Activated naive CD4-positive, alpha-beta T cell treated with Interleukin-2 at 50 U/mL for 16 hours (primary cell): ENCODE data around the gene KMT5B.

Experiments used
- DNase-seq: peaks from one replicate; pipeline ENCODE4 v3.0.0-alpha.2; 2020

KMT5B gene

GRCh38 chr11:68215524-68216170, 2.6 kb upstream of the KMT5B start:
- DNase-seq = no peak

GRCh38 chr11:68215087-68215445, 2.0 kb upstream of the KMT5B start:
- DNase-seq = peak; percentile 56

DNA sequence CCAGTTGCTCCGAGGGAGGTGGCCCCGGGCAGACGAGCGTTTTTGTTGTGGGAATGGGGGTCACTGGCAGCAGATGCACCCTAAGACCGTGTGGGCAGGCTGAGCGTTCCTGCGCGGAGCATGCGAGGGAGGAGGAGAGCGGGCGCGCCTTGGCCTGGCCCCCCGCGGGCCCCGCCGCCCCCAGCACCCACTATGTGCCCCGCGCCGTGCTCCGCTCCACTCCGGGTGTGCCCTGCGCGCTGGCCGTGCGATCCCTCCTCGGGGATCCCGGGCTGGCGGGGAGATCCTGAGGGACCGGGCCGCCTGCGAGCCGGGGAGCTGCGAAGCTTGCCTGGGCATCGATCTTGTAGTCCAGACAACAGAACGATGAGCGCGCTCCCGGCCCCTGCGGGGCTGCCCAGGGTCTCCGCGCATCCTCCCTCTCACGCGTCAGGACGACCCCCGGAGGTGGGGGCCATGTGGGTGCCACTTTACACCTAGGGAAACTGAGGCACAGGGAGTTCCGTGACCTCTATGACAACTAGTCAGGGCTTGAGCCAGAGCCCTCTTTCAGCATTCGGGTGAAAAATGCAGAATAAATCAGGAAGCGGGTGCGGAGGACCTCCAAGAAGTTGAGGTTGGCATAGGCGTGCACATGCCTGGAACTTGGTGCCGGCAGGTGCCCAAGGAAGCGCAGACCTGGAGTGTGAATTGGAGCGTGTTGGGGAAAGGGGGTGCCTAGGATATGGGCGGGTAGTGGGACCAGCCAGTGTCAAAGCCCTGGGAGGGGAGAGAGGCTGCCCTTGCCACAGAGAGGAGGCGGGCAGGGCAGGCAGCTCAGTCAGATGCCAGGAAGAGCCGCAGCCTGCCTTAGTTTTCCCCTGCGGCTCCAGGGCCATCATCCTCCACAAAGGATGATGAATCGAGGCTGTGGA, 1.3 kb upstream of the KMT5B start:
- no peak for DNase-seq

- peak; percentile 82 for DNase-seq
Measured at GRCh38 chr11:68213555-68214172, 568 bp upstream of the KMT5B start.

DNA sequence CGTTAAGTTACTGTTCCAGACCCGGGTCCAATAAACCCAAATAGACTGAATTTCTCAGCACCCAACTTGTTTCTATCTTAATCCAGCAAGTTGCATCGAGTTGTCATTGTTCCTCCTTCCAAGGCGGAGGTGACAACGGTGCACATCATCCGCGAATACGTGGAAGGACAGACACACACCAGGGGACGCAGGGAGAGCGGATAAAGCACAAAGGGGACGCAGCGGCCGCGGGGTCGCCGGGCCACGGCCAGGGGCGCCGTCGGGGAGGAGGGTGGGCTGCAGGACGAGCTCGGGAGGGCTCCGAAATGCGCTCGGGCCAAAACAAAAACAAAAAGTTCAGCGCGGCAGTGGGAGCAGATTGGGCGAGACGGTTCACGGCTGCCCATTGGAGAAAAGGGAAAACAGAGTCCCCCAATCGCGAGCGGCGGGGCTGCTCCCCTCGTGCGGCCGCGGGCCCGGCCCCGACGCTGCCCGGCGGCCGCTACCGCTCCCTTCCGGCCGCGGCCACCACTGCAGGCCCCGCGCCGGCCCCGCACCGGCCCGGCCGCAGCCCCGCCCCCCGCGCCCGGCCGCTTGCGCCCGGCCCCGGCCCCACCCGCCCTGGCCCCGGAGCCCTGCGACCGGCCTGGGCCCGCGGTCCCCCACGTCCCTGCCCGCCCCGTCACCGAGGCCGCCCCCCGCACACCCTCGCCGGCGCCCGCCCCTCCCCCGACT, 518 bp downstream of the KMT5B start:
- DNase-seq = peak; percentile 66

DNA sequence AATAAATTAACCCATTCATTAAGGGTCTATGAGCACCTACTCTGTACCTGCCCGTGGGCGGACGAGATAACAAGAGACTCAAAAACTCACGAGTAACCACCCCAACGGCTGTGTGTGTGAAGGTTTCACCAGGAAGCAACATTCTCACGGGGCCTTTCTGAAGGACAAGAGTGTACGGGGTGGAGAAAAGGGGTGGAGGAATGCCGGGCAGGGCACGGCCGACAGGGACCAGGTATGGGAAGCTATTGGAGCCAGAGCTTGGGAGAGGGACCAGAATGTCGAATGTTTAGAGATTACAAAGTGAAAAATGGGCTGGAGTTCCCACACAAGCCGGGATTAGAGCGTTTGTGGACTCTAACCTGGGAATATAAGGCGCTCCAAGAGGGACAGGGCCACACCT, 1.6 kb downstream of the KMT5B start:
- DNase-seq = peak; percentile 19

GRCh38 chr11:68206211-68206610, 6.9 kb downstream of the KMT5B start:
- DNase-seq = no peak

DNA sequence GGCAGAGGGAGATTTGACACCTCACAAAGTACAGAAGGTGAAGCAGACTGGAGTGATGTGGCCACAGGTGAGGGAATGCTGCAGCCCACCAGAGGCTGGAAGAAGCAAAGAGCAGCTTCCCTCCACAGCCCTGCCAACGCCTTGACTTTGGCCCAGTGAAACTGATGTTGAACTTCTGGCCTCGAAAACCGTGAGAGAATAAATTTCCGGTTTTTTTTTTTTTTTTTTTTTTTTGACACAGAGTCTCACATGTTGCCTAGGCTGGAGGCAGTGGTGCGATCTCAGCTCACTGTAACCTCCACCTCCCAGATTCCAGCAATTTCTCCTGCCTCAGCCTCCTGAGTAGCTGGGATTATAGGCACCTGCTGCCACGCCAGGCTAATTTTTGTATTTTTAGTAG, 8.7 kb downstream of the KMT5B start:
- no peak for DNase-seq

DNA sequence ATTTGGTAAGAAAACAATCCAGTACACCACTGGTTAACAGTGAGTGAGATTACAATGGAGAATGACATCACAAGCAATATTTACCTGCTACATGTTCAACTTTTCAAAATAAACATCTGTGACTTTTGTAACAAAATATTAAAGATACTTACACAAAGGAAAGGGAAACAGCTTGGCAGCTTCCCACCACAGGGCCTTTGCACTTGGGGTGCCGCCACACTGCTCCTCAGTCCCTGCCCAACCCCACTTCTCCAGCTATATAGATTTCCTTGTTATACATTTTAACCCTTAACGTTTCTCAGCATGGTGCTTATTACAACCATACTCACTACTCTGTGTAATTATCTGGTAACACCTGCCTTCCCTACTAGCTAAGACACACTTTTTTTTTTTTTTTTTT, 10.9 kb downstream of the KMT5B start:
- DNase-seq = no peak

- no peak for DNase-seq
Measured at GRCh38 chr11:68201492-68201891, 11.6 kb downstream of the KMT5B start.

- DNase-seq = no peak
Measured at GRCh38 chr11:68200639-68201038, 12.5 kb downstream of the KMT5B start.

GRCh38 chr11:68199295-68199987, 13.7 kb downstream of the KMT5B start:
- no peak for DNase-seq

GRCh38 chr11:68196219-68196618, 16.9 kb downstream of the KMT5B start:
- DNase-seq = no peak

DNA sequence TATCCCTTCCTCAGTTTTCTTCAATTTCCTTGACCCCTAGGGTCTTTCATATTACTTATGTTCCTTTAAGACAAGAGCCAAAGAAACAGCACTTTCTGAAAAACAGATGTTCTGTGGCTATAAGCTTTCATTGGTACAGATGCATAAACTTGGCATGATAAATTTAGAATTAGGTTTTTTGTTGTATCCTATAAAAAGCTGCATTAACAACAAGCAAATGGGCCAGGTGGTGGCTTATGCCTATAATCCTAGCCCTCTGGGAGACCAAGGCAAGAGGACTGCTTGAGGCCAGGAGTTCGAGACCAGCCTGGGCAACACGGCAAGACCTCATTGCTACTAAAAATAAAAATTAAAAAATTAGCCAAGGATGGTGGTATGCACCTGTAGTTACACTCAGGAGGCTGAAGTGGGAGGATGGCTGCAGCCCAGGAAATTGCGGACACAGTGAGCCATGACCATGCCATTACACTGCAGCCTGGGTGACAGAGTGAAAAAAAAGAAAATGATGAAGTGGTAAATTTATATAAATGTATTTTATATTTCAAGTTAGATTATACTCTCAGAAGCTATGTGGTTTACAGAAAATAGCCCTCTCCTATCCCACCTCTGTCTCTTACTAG, 18.3 kb downstream of the KMT5B start:
- no peak for DNase-seq

- no peak for DNase-seq
Measured at GRCh38 chr11:68193018-68193417, 20.1 kb downstream of the KMT5B start.

DNA sequence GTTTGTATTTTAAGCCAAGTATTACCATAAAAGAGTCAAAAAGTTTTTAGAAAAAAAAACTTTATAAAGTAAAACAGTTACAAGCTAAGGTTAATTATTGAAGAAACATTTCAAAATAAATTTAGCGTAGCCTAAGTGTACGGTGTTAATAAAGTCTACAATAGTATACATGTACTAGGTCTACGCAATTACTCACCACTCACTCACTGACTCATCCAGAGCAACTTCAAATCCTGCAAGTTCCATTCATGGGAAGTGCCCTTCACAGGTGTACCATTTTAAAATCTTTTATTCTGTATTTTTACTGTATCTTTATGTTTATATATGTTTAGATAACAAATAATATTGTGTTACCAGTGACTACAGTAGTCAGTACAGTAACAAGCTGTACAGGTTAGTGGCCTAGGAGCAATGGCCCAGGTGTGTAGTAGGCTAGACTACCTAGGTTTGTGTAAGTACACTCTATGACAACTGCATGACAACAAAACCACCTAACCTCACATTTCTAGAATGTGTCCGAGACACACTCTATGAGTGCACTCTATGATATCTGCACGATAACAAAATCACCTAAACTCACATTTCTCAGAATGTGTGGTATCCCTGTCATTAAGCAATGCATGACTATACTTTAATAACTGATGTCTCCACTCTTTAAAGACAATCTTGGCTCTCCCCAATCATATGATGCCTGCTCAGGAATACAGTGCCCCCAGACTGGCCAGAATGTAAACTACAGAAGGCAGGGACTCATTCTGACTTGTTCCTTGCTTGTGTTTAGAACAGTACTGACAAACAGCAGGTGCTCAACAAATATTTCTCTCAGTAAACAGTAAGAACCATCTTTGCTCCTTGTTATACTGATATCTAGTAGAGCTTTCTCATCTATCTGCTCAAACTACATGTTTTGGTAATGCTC, 21.2 kb downstream of the KMT5B start:
- no peak for DNase-seq

DNA sequence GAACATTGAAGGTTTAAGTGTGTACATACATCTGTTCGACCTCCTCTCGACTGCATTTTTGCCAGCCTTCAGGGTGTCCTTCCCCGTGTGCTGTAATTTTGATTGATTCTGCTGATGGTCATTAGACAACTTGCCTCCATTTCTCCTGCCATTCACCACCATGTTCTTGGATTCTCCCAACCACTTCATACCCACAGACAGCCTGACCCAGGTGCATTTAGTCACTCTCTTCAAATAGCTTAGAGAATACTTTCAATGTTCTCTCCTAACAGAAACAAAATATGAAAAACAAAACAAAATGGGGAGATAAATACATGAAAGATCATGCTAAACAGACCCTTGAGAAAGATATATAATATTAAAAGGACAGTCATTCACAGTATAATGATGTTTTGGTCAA, 23.2 kb downstream of the KMT5B start:
- no peak for DNase-seq

GRCh38 chr11:68189082-68189481, 24.0 kb downstream of the KMT5B start:
- no peak for DNase-seq

DNA sequence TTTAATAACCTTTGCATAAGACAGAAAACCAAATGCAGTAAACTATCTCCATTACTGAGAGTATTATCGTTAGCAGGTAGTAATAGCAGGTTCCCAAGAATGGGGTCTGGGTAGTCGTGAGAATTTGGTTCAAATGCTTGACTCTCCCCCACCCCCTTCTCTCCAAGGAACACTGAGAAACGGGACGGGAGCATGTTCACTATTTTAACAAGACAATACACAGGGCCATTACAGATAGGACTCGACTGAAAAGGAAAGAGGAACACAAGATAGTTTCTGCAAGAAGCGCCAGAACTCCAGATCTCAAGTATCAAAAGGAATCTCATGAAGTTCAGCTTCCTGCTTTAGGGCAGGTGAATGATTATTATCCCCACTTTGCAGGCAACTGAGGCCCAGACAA, 27.0 kb downstream of the KMT5B start:
- DNase-seq = no peak

DNA sequence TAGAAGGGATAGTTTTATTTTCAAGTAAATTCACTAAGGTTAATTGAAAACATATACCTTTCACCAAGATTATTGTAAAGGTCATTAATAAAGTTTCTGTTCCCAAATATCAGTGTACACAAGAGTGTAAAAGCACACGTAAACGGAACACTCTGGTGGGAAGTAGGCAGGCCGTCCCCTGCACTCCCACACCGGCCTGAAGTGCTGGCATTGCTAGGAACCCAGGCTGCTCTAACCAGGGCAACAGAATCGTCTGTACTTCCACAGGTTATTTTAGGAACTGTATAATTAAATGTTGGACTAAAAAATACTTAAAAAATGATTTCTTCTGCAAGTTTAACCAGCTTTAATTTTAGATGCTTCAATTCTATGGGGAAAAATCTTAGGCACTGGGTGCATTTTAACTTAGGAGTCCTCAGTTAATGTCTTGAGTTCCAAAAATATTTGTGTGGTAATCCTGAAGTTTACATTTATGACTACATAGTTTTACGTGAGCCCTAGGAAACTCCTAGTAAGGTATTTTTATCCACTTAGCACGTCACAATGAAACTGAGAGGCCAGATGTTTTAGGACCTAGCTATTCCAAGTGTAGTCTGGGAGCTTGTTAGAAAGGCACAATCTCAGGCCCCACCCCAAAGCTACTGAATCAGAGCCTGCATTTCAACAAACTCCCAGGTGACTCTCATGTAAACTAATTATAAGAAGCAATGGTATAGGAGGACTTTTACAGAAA, 31.2 kb downstream of the KMT5B start:
- DNase-seq = no peak
